OCI-LY7 (cell line): ENCODE data around the gene C16orf87.
"Not testable (repeated sequence)": the region's sequence is repeated elsewhere in the genome, so short reads cannot be mapped to it uniquely, and the experiment has no call there.

ENCODE experiments used
- EZH2phosphoT487 ChIP-seq: fragments of 200-600 bp; sonication (generic); IDR thresholded peaks from 2 replicates; pipeline ENCODE4 v1.6.1; 2018; ENCODE audit warnings: low read depth, borderline replicate concordance, mild to moderate bottlenecking, mixed run types, antibody characterized with exemption, low read length, moderate library complexity, mixed read lengths
- TF ChIP-seq, protein P1 (sequence below): fragments of 200-600 bp; sonication (generic); conservative IDR thresholded peaks from 2 replicates; pipeline ENCODE4 v1.5.1; 2014; ENCODE audit warnings: mild to moderate bottlenecking, antibody characterized with exemption, low read length, moderate library complexity, mixed read lengths

DNA sequence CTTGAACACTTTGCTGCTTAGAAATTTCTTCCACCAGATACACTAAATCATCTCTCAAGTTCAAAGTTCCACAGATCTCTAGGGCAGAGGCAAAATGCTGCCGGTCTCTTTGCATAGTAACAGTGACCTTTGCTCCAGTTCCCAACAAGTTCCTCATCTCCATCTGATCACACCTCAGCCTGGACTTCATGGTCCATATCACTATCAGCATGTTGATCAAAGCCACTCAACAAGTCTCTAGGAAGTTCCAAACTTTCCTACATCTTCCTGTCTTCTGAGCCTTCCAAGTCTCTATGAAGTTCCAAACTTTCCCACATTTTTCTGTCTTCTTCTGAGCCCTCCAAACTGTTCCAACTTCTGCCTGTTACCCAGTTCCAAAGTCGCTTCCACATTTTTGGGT, 37.9 kb upstream of the C16orf87 start:
- TF ChIP-seq, protein P1, sequence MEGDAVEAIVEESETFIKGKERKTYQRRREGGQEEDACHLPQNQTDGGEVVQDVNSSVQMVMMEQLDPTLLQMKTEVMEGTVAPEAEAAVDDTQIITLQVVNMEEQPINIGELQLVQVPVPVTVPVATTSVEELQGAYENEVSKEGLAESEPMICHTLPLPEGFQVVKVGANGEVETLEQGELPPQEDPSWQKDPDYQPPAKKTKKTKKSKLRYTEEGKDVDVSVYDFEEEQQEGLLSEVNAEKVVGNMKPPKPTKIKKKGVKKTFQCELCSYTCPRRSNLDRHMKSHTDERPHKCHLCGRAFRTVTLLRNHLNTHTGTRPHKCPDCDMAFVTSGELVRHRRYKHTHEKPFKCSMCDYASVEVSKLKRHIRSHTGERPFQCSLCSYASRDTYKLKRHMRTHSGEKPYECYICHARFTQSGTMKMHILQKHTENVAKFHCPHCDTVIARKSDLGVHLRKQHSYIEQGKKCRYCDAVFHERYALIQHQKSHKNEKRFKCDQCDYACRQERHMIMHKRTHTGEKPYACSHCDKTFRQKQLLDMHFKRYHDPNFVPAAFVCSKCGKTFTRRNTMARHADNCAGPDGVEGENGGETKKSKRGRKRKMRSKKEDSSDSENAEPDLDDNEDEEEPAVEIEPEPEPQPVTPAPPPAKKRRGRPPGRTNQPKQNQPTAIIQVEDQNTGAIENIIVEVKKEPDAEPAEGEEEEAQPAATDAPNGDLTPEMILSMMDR, result not testable (repeated sequence)
- not testable (repeated sequence) for TF ChIP-seq EZH2phosphoT487
